ENCODE results near the gene SCFD2. TPM values are rescaled to one million over a fixed set of nuclear protein-coding genes. Genes with fewer than 3 reads are reported as not detected.
"Not testable (repeated sequence)": the region's sequence is repeated elsewhere in the genome, so short reads cannot be mapped to it uniquely, and the experiment has no call there.

SCFD2 gene
- total RNA-seq, 1 experiment from 2014 or later = 20.6 TPM

DNA sequence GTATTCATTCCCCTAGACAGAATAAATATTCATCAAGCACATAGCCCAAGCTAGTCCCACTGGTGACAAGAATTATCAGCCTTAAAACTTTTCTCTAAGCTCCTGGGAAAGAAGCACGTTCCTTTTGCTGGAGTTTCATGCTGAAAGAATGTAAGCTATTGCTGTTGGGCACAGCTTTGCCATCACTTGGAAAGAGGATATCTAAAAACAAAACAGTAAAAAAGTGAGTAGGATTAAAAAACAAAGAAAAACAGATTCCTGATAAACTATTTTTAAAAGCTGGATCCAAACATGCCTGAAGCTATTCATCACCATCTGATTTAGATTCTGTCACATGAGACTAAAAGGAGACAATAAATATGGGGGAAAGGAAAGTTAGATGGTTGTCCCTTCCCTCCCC is 176.8 kb downstream of the SCFD2 start:
- DNase-seq (ENCODE audit: low read depth) = no peak

DNA sequence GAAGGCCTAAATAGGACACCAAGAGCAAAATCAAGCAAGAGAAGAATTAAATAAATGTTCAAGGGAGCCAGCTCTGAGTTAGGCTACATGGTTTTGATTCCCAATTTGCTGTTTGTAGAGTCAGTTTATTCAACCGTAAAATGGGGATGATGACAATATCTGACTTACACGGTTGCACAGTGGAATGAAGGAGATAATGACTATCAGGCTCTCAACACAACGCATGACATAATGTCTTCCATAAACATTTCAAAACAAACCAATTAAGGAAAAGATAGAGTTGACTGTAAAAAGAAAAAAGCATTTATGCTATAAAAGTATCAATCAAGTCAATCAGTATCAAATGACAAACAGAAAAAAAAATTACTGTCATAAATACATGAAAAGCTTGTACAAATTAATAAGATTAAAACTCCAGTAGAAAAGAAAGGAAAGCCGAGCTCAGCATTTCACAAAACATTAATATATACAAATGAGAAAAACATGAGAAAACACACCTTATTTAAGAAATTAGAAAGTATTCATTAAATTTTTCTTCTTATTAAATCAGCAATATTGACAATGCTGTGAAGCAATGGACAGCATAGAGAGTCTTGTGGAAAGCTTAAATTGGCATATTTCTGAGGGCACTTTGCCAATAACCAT is 179.0 kb downstream of the SCFD2 start:
- DNase-seq (ENCODE audit: low read depth) = no peak

DNA sequence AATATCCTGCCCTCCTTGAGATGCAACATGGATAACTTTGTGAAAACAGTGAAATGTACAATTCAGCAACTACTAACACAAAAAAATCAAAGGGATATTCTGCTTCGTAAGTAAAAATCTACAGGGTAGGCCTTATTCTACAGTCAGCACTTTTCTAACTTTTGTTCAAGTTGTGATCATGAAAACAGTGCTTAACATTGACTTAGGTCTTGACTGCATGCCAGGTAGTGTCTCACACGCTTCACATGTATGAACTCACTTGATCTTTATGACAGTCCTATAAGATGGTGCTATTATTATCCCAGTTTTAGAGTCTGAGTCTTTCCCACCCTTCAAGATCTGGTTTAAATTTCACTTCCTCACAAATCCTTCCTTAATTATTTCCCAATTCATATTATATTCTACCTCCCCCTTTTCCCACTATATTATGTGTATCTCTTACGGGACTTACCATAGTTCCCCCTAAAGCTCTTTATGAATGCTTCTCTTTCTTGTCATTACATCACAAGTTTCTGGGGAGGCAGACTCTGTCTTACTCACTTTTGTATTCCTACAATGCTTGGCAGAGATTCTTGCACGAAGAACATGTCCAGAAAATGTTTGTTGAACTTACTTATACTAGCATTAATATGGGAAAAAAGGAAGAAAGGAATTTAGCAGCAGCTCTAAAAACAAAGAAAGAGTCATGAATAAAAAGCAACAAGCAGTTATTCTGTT is 179.8 kb downstream of the SCFD2 start:
- DNase-seq (ENCODE audit: low read depth) = no peak

DNA sequence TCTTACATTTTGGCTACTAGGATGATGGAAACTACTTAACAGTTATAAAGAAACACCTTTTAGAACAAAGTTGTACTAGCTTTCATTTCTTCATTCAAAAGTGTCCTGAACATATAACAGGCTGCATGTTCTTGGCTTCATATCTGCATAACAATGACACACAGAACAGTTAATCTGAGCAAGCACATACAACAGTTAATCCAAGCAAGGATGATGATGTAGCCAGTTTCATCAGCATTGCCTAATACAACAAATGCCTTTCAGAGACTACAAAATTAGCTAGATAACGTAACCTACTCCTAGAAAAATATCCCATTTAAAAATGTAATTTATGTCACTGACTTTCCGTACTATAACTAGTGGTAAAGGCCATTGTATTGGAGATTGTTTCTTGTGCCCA is 182.1 kb downstream of the SCFD2 start:
- no peak for DNase-seq (ENCODE audit: low read depth)

DNA sequence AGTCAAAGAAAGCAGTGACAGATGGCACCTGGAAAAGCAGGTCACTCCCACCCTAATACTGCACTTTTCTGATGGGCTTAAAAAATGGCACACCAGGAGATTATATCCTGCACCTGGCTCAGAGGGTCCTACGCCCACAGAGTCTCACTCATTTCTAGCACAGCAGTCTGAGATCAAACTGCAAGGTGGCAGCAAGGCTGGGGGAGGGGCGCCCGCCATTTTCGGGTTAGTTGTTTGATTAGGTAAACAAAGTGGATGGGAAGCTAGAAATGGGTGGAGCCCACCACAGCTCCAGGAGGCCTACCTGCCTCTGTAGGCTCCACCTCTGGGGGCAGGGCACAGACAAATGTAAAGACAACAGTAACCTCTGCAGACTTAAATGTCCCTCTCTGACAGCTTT is 188.1 kb downstream of the SCFD2 start:
- DNase-seq (ENCODE audit: low read depth) = not testable (repeated sequence)

DNA sequence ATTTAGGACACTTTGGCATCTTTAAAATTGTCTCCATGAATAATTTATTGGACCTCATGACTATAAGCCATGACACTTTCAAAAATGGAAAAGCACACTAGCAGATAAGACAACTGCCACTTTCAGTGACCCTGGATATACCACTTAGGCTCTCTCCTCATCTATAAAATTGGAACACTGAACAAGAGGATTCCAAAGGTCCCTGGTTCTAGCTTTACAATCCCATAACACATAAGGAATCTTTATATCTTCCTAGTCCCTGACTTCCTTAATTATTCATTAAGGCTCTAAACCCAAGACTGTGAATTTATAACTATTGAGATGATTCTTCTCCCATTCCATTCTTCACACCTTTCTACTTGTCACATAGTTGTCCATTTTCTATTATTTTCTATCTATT is 190.2 kb downstream of the SCFD2 start:
- DNase-seq (ENCODE audit: low read depth) = no peak

DNA sequence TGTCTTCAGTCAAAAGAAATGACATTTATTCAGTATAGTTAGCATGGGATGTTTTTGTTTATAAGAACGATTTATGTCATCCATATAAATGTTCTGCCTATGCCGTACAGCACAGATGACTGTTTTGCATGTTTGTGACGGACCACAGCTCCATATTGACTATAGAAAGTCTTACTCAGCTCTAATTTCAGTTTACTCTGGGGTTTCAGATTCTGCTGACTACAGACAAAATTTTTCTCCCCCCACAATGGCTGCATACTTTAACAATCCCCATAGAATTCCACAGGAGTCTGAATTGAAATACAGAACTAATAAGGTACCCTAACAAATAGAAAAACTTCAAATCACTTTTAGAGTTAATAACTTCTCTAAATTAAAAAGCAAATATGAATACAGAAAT is 191.0 kb downstream of the SCFD2 start:
- no peak for DNase-seq (ENCODE audit: low read depth)

DNA sequence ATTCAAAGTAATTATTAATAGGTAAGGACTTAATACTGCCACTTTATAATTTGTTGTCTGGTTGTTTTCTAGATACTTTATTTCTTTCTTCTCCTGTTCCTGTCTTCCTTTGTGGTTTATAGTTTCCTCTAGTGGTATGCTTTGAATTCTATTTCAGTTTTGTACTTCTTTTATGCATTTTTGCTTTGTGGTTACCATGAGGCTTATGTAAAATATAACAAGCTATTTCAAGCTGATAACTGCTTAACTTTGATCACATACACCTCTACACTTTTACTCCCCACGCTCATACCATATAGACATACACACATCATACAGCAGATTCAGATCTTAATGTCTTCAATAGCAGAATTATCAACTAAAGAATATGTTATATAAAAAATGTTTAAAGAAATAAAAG is 192.3 kb downstream of the SCFD2 start:
- DNase-seq (ENCODE audit: low read depth) = no peak

DNA sequence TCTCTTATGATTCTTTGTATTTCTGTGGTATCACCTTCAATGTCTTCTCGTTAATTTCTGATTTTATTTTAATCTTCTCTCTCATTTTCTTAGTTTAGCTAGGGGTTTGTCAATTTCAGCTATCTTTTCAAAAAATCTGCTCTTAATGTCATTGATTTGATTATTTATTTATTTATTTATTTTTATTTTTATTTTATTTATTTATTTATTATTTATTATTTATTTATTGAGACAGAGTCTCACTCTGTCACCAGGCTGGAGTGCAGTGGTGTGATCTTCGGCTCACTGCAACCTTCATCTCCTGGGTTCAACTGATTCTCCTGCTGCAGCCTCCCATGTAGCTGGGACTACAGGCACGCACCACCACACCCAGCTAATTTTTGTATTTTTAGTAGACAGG is 194.1 kb downstream of the SCFD2 start:
- no peak for DNase-seq (ENCODE audit: low read depth)

DNA sequence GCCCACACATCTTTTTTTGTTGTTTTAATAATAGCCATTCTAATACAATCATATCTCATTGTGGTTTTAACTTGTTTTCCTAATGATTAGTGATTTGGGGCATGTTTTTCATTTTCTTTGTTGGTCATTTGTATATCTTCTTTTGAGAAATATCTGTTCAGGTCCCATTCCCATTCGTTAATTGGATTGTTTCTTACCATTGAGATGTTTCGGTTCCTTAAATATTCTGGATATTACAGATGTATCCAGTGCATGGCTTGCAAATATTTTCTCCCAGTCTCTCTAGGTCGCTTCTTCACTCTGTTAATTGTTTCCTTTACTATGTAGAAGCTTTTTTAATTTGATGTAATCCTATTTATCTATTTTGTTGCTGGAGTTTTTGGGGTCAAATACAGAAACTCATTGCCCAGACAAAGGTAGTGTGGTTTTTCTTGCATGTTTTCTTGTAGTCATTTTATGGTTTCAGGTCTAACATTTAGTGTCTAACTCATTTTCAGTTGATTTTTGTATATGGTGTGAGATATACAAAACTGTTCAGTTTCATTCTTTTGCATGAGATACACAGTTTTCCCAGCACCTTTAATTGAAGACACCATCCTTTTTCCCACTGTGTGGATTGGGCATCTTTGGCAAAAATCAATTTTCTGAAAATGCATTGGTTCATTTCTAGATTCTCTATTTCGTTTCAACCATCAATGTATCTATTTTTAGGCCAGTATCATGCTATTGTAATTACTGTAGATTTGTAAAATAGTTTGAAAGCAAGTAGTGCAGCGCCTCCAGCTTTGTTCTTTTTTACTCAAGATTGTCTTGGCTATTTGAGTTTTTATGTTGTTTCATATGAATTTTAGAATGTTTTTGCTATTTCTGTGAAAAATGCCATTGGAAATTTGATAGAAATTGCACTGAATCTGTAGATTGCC is 195.9 kb downstream of the SCFD2 start:
- DNase-seq (ENCODE audit: low read depth) = no peak

DNA sequence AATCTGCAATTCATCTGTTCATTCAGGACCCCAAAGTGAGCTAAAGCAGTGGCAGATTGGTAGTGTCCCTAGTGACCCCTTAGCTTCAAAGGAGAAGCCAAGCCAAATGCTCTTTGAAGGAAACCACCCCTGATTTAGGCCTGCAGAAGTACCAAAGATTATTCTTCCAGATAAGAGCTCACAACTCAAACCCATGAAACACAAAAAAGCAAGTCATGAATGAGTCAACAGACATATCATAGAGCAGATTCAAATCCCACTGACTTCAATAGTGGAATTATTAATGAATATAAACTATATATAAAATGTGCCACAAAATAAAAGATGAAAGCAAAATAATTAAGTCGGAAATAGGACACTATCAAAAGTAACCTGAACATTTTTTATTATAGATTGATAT is 197.6 kb downstream of the SCFD2 start:
- no peak for DNase-seq (ENCODE audit: low read depth)

DNA sequence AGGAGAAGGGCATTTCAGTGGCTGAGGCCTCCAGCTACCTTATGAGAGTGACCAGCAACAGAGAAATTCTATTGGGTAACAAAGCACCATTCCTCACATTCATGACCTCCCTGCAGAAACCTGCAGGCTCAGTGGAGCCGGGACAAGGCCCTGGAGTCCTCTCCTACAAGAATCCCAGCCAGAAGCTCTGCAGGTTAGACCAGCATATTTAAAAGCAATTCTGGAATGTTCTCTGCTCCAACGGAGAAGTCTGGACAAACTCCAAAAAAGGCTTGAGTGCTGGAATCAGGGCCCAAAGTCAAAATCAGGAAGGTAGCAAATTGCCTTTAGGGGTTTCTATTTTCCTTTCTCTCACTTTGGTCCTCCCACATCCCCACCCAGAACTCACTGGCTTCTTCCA is 202.9 kb downstream of the SCFD2 start:
- no peak for DNase-seq (ENCODE audit: low read depth)

DNA sequence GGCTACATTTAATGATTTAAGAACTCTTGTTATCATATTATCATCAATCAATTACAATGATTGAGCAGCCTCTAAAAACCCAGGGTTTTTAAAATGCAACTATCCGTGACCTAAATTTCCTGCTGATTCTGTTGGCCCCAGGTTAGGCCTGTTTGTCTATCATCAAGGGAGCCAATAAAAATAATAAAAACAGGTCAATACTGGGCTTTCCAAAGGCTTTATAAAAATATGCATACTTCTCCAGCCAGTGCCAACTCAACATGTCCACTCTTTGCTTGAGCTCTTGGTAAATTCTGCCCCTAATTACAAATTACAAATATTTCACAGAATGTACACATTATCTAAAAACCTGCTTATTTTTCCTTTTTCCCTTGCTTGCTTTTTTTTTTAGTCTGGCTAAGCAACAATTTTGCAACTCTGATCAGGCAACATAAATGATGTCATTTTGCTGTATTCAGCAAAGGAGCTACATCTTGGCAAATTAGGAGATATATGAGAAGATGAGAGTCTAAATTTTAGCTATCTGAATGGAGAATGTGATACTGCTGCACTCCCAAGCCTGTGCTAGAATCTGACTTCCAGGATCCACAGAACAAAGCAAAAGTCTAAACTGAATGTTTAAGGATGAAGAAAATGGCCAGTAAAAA is 204.0 kb downstream of the SCFD2 start:
- DNase-seq (ENCODE audit: low read depth) = no peak

DNA sequence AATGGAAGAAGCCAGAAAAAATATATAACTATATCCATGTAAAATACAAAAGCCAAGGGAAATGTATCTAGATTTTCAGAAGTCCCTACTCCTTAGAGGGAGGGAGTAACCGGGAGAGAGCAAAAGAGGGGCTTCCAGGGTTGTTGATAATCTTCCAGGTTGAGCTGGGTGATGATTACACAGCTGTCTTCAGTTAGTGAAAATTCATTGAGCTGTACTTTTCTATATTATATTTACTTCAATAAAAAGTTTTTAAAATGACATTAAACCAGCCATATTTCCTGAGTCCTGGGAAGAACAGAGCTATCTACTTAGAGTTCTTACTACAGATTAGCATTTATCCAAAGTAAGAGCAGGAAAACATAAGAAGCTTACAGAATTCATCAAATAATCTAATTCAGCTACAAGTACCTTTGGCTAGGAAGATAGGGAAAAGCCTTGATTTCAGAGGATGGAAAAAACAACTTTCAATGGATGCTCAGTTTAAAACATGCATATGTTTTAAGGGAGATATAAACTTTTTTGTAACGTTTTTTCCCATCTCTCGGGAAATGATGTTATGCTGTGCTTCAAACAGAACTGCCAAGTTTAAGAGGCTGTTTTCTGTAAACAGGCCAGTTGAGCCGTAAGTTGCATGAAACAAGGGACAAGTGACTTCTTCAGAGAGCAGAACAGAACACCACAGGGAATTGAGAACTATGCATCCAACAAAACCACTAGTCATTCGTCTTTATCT is 204.6 kb downstream of the SCFD2 start:
- DNase-seq (ENCODE audit: low read depth) = no peak

DNA sequence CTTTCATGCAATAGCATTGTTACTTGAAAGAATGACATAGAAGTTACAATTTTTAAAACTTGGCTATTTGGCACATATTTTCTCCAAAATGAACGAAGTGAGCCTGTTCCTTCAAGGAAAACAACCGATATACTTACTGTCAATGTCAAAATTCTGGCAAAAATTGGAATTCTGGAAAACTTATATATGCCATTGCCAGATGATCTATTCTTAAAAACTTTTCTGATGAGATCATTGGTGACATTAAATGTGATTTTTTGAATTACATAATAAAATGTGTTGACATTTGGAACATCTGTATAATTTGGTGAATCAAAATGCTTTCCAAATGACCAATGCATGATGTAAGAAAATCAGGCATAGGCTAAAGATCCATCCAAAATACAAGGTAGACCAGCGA is 209.0 kb downstream of the SCFD2 start:
- DNase-seq (ENCODE audit: low read depth) = no peak

DNA sequence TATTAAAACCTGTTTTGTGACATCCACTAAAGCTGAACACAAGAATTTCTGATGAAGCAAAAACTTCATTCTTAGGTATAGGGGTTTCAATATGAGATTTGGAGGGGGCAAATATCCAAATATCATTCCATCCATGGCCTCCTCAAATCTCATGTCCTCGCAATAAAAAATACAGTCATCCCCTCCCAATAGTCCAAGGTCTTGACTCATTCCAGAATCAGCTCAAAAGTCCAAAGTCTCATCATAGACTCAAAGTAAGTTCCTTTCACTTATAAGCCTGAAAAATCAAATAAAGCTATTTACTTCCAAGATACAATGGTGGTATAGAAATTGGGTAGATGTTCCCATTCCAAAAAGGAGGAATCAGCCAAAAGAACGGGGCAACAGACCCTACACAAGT is 213.4 kb downstream of the SCFD2 start:
- DNase-seq (ENCODE audit: low read depth) = no peak

DNA sequence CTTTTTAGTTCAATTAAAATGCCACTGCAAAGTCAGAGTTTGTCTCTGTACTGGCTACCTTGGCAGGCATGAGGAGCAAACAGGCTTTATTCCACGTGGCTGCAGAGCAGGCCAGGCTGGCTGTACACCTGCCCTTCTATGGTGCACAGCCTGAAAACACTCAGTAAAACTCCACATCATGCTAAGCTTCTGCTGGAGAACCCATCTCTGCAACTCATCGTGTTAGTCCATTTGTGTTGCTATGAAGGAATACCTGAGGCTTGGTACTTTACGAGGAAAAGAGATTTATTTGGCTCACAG is 214.4 kb downstream of the SCFD2 start:
- no peak for DNase-seq (ENCODE audit: low read depth)

DNA sequence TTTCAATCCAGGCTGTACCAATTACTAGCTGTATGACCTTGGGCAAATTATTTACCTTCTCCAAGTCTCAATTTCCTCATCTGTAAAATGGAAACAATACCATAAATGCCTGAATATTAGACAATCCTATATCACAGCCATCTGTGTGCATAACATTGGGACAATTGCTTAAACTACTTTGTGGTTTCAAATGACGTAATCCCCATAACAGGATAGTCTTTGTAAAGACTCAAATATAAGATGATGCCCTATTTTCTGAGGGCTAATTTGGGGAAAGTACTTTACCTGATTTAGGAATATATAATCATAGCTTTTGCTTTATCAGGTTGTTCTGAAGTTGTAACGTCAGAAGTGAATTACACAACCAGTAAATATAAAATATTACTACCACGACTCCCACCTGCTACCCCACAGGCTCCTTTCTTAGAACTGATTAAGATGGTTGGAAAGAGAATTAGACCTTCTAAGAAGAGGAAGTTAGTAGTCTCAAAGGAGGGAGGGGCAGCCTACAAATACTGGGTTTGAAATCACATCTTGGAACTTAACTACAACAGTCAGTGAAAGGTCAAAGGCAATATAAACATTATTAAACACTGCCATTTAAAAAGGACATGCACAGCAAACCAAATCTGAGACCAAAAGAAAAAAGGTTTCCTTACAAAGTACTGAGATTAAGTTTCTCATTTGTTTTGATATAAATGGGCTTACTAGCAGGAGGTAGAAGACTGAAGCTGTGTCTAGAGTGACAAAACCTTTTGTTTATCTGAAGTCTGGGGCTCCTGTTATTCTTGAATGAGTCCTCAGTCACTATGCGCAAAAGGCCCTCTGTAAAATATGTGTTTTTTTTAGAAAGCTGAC is 215.0 kb downstream of the SCFD2 start:
- no peak for DNase-seq (ENCODE audit: low read depth)

DNA sequence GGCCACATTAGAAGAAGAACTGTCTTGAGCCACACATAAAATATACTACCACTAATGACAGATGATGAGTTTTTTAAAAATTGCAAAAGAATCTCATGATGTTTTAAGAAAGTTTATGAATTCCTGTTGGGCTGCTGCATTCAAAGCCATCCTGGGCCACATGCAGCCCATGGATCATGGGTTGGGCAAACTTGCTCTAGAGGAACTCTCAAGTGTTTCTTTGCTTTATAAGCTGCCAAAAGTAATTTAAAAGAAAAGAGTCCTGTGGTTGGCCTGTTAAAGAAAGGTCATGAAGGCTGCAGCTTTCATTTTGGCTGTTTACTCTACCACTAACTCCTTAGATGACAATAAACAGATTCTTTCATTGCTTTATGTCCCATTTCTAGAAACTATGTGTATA is 218.2 kb downstream of the SCFD2 start:
- no peak for DNase-seq (ENCODE audit: low read depth)

DNA sequence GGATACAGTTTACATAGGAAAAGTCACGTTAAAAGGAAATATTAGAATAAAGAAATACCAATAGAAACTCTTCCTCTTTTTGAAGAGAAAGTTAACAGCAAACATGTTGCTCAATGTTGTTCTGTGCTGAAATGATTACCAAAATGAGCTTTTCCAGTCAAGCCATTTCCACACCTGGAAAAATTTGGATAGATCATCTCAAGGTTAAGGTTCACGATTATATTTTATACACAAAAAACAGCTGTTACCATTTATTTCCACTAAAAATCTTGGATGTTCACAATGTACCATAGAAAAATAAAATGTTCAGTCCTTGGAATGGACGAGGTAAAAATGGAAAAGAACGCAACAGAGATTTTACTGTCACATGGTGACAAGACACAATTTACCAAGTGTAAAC is 218.7 kb downstream of the SCFD2 start:
- no peak for DNase-seq (ENCODE audit: low read depth)

DNA sequence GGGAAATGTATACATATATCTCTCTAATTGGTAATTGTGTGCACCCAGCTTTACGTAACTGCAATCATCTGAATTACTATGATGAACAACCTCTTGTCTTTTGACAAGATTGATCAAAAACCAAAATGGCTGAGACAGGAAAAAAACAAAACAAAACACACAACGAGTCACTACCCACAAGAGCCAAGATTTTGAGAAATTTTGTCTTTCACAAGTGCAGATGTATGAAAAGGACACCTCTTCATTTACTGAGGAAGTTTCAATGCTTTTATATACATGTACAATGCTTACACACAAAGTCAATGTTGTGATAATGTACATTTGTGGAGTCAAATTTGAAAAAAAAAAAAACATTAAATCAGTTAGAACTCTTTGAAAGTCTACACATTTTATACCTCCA is 224.6 kb downstream of the SCFD2 start:
- no peak for DNase-seq (ENCODE audit: low read depth)
